ENCODE data around the gene RNF38. TPM values are rescaled to one million over a fixed set of nuclear protein-coding genes. Genes with fewer than 3 reads are reported as not detected.
"Not testable (repeated sequence)": the region's sequence is repeated elsewhere in the genome, so short reads cannot be mapped to it uniquely, and the experiment has no call there.

Gene RNF38
- total RNA-seq, 1 donor from 2014 or later = 20.5 TPM

DNA sequence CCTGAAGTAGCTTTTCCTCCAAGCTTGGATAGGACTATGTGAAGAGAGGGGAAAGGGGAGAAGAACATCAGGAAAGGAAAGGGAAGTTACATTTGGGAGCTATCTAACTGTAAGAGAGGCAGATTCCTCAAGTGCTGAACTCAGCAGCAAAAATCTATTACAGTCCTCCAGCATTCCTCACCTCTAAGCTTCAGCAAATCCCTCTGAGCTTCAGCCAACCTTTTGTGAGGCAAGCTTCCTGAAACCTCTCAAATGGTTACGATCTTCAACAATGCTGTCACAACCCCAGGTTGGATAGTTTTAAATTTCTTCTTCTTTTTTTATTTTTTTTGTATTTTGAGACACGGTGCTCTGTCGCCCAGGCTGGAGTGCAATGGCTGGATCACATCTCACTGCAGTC, 2.5 kb upstream of the RNF38 start:
- DNase-seq = no peak

- DNase-seq = no peak
Observed at GRCh38 chr9:36401897-36402480, 1.9 kb upstream of the RNF38 start.

GRCh38 chr9:36401164-36401740, 1.2 kb upstream of the RNF38 start:
- DNase-seq = no peak

GRCh38 chr9:36400332-36401163, 479 bp upstream of the RNF38 start:
- peak; percentile 95 for DNase-seq

DNA sequence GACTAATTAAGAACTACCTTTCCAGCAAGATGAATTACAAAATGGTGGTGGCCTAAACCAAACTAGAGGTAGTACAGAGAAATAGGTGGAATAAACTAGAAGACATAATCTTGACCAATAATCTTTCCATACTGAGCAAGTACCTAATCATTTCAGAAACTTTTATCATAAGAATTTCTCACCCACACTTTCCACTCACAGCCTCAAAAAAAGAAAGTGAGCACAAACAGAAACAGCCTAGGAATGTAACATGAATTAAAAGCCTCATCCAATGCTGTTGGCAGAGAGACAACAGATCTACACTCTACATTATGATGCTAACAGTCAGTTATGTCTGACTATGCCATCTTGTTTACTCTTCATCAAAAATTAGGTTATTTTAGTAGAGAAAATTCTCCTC, 1.3 kb downstream of the RNF38 start:
- DNase-seq = no peak

- DNase-seq = no peak
Observed at GRCh38 chr9:36396985-36397384, 3.1 kb downstream of the RNF38 start.

DNA sequence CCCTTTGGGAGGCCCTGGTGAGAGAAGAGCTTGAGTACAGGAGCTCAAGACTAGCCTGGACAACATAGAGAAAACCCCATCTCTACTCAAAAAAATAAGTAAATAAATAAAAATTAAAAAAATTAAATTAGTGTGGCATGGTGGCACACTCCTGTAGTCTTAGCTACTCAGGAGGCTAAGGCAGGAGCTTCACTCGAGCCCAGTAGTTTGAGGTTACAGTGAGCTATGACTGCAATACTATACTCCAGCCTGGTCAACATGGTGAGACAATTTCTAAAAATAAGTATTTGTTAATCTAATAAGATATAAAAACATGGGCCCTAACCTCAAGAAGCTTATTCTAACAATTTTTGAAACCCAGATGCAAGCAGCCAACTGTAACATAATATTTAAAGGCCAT, 7.6 kb downstream of the RNF38 start:
- DNase-seq = no peak

- DNase-seq = no peak
Observed at GRCh38 chr9:36389590-36389989, 10.5 kb downstream of the RNF38 start.

DNA sequence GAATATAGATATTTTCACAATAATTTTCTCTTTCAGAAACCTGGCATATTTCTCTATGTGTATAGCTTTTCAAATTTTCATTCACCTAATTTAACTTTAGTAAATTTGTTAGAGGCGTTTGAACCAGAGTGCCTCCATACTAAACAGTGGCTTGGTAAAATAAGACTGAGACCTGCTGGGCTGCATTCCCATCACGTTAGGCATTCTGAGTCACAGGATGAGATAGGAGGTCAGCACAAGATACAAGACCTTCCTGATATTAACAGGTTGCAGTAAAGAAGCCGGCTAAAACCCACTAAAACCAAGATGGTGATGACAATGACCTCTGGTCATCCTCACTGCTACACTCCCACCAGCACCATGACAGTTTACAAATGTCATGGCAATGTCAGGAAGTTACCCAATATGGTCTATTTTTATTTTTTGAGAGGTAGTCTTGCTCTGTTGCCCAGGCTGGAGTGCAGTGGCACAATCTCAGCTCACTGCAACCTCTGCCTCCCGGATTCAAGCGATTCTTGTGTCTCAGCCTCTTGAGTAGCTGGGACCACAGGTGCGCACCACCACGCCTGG, 13.6 kb downstream of the RNF38 start:
- DNase-seq = not testable (repeated sequence)

DNA sequence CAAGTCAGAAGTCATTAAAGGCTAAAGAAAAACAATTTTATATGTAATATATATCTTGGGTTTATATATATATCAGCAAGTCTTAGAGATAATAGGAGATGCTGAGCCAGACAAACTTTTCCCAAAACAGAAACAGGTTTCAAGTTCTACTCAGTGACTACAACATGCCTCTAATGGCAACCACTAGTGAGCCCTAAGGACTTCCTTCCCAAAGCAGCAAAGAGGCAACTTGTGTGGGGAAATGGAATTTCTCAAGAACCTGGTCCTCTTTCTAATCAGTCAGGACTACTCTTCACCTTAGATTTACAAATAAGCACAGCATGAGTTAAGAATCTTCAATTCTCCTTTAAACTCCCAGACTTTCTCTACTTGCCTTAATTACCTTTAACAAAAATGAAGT, 17.6 kb downstream of the RNF38 start:
- no peak for DNase-seq

- DNase-seq = no peak
Observed at GRCh38 chr9:36364577-36364976, 35.5 kb downstream of the RNF38 start.

DNA sequence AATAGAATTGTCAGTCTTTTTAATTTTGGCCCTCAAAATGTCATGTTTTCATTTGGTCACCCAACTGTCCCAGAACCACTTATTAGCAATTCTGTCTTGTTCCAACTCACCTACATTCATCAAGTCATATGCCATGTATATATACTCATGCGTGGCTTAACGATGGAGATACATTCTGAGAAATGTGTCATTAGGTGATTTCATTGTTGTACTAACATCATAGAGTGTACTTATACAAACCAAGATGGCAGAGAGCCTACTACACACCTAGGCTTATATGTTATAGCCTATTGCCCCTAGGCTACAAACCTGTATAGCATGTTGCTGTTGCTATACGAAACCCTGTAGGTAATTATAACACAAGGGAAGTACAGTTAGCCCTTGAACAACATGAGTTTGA, 36.6 kb downstream of the RNF38 start:
- DNase-seq = no peak

- no peak for DNase-seq
Observed at GRCh38 chr9:36358486-36358885, 41.6 kb downstream of the RNF38 start.

DNA sequence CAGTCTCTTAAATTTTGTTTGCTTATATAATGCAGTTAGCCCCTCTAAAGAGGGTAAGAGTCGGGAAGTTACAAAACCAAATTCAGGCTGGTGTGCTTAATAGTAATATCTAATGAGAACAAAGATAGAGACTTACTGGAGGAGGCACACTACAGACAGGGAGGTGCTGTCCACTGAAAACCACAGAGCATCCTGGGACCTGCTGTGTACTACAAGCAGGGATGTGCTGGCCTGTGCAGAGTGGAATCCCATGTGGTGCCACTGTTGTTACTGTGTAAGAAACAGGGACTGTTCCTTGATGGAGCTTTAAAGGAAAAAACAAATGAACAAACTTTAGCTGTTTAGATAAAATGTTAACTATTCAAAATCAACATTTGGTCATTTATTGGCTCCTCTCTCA, 42.4 kb downstream of the RNF38 start:
- DNase-seq = no peak

- no peak for DNase-seq
Observed at GRCh38 chr9:36346569-36346968, 53.5 kb downstream of the RNF38 start.

DNA sequence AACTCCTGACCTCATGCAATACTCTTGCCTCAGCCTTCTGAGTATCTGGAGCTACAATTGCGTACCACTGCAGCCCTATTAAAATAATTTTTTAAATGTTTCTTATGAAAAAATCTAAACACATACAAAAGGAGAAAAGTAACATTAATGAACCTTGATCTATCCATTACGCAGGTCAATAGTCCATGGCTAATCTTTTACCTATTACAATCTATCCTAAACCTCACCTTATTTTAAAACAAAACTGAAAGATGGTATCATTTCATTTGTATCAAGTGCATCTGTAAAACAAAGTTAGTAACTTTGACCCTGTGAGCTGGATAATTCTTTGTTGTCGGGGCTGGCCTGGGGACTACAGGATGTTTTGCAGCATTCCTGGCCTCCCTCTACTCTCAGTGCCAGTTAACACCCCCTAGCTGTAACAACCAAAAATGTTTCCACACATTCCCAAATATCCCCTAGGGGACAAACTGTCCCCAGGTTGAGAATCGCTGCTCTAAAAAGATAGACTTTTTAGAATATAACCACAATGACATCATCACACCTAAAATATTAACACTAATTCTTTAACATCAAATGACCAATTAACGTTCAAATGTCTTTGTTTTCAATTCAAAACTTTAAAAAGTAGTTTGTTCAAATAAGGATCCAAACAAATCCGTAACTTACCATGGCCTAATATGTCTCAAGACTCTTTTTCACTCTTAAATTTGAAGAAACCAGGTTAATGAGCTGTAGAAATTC, 54.8 kb downstream of the RNF38 start:
- DNase-seq = no peak

DNA sequence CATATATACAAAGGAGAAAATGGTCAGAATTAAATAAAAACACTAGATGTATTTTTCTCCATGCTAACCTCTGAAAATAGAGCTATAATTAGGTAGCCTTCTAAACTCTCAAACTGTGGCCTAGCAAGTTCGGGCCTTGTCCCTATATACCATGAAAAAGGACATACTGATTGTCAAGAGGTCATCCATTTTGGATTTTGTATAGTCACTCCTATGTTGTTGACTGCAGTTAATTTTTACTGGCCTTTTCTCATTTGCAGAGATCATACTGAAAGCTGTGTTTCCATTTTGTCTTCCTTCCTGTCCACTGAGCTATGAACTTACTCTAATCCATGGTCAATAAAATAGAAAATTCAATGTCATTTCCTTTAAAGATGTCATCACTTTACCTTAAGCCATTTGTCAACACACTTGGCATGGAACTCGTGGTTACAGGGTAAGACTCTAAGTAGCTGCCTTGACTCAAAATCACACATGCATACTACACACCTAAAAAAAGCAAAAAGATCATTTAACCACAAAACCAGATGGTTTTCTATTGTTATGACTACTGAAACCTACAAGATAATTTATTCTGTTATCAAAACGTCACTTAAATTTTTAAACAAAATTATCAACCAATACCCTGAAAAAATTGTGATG, 58.0 kb downstream of the RNF38 start:
- DNase-seq = no peak

- DNase-seq = peak; percentile 33
Observed at GRCh38 chr9:36337865-36338264, 62.2 kb downstream of the RNF38 start.

DNA sequence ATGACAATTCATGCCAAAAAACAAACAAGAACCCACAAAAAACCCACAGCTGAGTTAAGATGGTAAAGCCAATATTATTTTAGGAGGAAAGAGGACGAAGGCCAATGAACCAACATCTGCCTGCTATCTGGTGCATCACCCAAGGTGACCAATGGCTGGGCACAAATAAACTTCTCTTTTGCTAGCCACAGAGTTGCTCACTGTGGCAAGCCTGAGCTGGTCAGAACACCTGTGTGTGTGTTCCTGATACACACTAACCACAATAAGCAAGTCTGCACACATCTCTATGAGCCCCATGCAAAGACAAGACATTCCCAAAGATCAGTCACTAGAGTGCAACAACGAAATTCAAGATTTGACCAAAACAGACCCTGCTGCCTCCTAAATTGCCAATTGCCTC, 63.1 kb downstream of the RNF38 start:
- DNase-seq = no peak

GRCh38 chr9:36336131-36336907, 63.8 kb downstream of the RNF38 start:
- DNase-seq = no peak

DNA sequence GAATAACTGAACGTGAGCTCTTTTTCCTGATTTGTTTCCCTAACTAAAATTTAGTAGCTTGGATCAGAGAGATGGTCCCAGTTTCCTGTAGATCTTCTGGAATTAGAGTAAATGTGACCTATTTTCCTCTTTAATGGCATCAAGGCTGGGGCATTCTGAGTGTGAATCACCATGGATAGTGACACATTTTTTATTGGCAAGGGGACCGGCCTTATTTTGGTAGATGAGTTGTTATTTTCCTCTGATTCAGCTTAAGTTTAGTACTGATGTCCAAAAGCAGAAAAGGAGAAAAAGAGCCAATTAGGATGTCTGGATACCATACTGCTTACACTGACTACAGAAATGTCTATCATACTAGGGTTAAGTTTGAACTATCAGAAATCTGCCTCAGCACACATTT, 68.1 kb downstream of the RNF38 start:
- no peak for DNase-seq

All from tongue (tissue), 2 donors.